Lower lobe of right lung (tissue), 2 donors: Measurements from ENCODE around the gene CGAS. TPM values are rescaled to one million over a fixed set of nuclear protein-coding genes. Genes with fewer than 3 reads are reported as not detected.
"Not testable (repeated sequence)": the region's sequence is repeated elsewhere in the genome, so short reads cannot be mapped to it uniquely, and the experiment has no call there.

Experiments
- ATAC-seq, 2 donors: fragments of 200-7000 bp; cut with Tn5 transposase; one replicate each; pipeline ENCODE4 v1.9.1; 2020 to 2022; ENCODE audit warnings: mild to moderate bottlenecking in 2 of 2, moderate library complexity in 2 of 2
- DNase-seq: peaks from one replicate; pipeline ENCODE4 v3.0.0-alpha.2; 2020
- H3K27ac ChIP-seq: fragments of 200-600 bp; one replicate; pipeline ENCODE4 v1.8.0; 2022
- H3K27me3 ChIP-seq: fragments of 200-600 bp; one replicate; pipeline ENCODE4 v1.8.0; 2022; ENCODE audit warnings: low read depth
- H3K36me3 ChIP-seq: fragments of 200-600 bp; one replicate; pipeline ENCODE4 v1.8.0; 2022; ENCODE audit warnings: mild to moderate bottlenecking
- H3K4me1 ChIP-seq: fragments of 200-600 bp; one replicate; pipeline ENCODE4 v1.8.0; 2022
- H3K4me3 ChIP-seq: fragments of 200-600 bp; one replicate; pipeline ENCODE4 v1.8.0; 2022; ENCODE audit warnings: mild to moderate bottlenecking
- H3K9me3 ChIP-seq: fragments of 200-600 bp; one replicate; pipeline ENCODE4 v1.8.0; 2022
- intact Hi-C: fragments of 100-400 bp; cut with DNase I; formaldehyde crosslinking; loops from one replicate; pipeline ENCODE4 v1.11.0; 2022
- total RNA-seq: library from RNA; stranded (reverse); fragmentation: NEBNext Ultra II Directional; extraction: Animal tissue kit (Norgen Biotek cat#: 25700); gene quantifications from one replicate; pipeline ENCODE4 v1.2.1, GENCODE V29; 2021
- TF ChIP-seq, protein P1 (sequence below): fragments of 200-600 bp; IDR thresholded peaks from one replicate; pipeline ENCODE4 v1.8.0; 2022; ENCODE audit warnings: antibody characterized with exemption, mild to moderate bottlenecking
- donor health status: DM: no; HTN: yes; CAD: no; lungs with severe emphysema.

CGAS gene
- total RNA-seq, 1 donor from 2014 or later, result 10.4 TPM

DNA sequence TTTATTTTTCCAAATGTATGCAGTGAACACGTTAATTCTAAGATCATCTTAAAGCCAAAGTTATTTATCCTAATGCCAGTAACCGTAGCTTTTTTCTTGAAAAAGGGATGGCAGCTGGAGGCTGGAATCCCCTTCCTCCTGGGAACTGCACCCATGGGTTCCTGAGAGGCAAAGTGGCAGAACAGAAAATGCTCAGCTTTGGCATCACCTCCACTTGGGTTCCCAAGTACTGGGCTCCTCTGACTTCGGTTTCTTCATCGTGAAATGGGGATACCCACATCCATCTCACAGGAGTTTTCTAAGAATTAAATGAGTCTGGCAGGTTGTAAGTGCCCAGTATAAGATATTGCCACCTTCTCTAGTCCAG is 63.7 kb downstream of the CGAS start:
- Histone ChIP-seq H3K36me3 (no peaks in the 10 kb centered on the region), H3K27ac (peak overlapping the region; percentile 75), H3K4me3 (peak overlapping the region; percentile 62), H3K9me3 (no peaks in the 10 kb centered on the region), H3K4me1 (peaks cover 5% of the 10 kb centered on the region), H3K27me3 (no peaks in the 10 kb centered on the region)
- intact Hi-C loops, result no loop called here
- ATAC-seq (peak; percentile 36 to 56), DNase-seq (no peak)
- TF ChIP-seq, protein P1, sequence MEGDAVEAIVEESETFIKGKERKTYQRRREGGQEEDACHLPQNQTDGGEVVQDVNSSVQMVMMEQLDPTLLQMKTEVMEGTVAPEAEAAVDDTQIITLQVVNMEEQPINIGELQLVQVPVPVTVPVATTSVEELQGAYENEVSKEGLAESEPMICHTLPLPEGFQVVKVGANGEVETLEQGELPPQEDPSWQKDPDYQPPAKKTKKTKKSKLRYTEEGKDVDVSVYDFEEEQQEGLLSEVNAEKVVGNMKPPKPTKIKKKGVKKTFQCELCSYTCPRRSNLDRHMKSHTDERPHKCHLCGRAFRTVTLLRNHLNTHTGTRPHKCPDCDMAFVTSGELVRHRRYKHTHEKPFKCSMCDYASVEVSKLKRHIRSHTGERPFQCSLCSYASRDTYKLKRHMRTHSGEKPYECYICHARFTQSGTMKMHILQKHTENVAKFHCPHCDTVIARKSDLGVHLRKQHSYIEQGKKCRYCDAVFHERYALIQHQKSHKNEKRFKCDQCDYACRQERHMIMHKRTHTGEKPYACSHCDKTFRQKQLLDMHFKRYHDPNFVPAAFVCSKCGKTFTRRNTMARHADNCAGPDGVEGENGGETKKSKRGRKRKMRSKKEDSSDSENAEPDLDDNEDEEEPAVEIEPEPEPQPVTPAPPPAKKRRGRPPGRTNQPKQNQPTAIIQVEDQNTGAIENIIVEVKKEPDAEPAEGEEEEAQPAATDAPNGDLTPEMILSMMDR, result no peak

DNA sequence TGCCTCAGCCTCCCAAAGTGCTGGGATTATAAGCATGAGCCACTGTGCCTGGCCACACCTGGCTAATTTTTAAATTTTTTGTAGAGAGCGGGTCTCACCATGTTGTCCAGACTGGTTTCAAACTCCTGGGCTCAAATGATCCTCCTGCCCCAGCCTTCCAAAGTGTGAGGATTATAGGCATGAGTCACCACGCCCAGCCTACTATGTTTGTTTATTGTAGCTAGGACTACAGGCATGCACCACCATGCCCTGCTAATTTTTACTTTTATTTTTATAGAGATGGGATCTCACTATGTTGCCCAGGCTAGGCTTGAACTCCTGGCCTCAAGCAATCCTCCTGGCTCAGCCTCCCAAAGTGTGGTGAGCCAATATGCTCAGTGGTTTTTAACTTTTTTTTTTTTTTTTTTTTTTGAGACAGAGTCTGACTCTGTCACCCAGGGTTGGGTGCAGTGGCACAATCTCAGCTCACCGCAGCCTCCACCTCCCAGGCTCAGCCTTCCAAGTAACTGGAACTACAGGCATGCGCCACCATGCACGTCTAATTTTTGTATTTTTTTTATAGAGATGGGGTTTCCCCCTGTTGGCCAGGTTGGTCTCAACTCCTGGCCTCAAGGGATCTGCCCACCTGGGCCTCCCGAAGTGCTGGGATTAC is 69.5 kb downstream of the CGAS start:
- no peak for DNase-seq
- Histone ChIP-seq H3K4me1 (no peaks in the 10 kb centered on the region), H3K4me3 (no peak overlapping the region), H3K27ac (no peak overlapping the region), H3K9me3 (no peaks in the 10 kb centered on the region), H3K36me3 (no peaks in the 10 kb centered on the region), H3K27me3 (no peaks in the 10 kb centered on the region)
- TF ChIP-seq, protein P1, result no peak
- intact Hi-C loops, result no loop called here
- ATAC-seq, result no peak

DNA sequence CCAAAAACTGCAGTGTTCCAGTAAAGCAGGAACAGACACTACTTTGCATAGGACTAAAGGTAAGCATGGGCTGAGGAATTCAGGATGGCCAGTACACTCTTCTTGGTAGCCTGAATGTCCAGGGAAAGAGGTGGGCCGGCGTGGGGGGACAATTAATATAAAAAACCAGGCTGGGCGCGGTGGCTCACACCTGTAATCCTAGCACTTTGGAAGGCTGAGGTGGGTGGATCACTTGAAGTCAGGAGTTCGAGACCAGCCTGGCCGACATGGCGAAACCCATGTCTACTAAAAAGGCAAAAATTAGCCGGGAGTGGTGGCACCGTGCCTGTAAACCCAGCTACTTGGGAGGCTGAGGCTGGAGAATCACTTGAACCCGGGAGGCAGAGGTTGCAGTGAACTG is 70.6 kb downstream of the CGAS start:
- H3K4me3 ChIP-seq, intact Hi-C loops, ATAC-seq, DNase-seq, H3K27ac ChIP-seq, H3K27me3 ChIP-seq, H3K4me1 ChIP-seq, H3K36me3 ChIP-seq, H3K9me3 ChIP-seq: not testable (repeated sequence)

DNA sequence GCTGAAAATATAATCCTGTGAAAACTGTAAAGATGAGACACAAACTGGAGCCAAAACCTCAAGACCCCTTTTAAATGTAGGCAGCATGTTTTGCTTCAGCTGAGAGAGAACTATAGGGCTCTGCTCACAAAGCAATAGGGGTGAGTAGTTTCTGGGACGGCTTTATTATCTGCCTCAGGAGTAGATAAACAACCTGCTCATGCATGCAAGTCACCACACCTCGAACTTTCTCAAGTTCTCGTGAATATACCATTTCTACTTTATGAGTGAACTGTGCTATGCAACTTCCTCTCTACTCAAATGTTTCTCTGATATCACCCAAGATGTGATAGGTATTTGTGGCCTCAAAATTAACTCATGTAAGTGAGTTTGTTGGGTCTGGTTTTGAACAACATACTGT is 74.9 kb downstream of the CGAS start:
- no peak overlapping the region for H3K27ac ChIP-seq
- intact Hi-C loops, result no loop called here
- H3K36me3 ChIP-seq, result no peaks in the 10 kb centered on the region
- DNase-seq, result no peak
- TF ChIP-seq, protein P1, result no peak
- no peak for ATAC-seq
- peaks cover 3% of the 10 kb centered on the region for H3K9me3 ChIP-seq
- no peak overlapping the region for H3K4me3 ChIP-seq
- H3K4me1 ChIP-seq, result no peaks in the 10 kb centered on the region
- H3K27me3 ChIP-seq, result no peaks in the 10 kb centered on the region

DNA sequence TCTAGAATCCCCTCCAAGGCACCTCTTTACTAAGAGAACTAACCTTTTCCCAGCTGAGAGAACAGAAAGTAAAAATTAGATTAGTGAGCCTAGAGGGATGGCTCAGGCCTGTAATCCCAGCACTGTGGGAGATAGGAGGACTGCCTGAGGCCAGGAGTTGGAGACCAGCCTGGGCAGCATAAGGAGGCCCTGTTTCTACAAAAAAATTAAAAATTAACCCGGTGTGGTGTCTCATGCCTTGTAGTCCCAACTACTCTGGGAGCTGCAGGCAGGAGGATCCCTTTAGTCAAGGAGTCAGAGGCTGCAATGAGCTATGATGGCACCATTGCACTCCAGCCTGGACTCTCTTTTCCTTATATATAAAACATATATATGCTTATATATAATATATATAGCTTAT is 76.9 kb downstream of the CGAS start:
- Histone ChIP-seq H3K4me1 (no peaks in the 10 kb centered on the region), H3K9me3 (peaks cover 8% of the 10 kb centered on the region), H3K36me3 (no peaks in the 10 kb centered on the region), H3K4me3 (no peak overlapping the region), H3K27ac (no peak overlapping the region), H3K27me3 (no peaks in the 10 kb centered on the region)
- TF ChIP-seq, protein P1, result no peak
- ATAC-seq (no peak), DNase-seq (no peak)
- intact Hi-C loops, result no loop called here

Other genes with a start within 250 kb of the CGAS start
- gene KHDC1L, start 226.8 kb downstream of the CGAS start, total RNA-seq, result not detected
- gene KHDC1, start 189.1 kb downstream of the CGAS start, total RNA-seq, result 1.7 TPM
- not detected for gene DPPA5, start 98.0 kb downstream of the CGAS start, total RNA-seq
- not detected for gene KHDC3L, start 89.6 kb downstream of the CGAS start, total RNA-seq
- not detected for gene OOEP, start 82.4 kb downstream of the CGAS start, total RNA-seq
- 1.9 TPM for gene DDX43, start 57.5 kb downstream of the CGAS start, total RNA-seq
- 25.7 TPM for gene MTO1, start 9.4 kb upstream of the CGAS start, total RNA-seq
- 9,415 TPM for gene EEF1A1, start 68.7 kb upstream of the CGAS start, total RNA-seq
- gene SLC17A5, start 201.7 kb upstream of the CGAS start, total RNA-seq, result 25.9 TPM
- 25.0 TPM for gene CD109, start 243.9 kb upstream of the CGAS start, total RNA-seq